ENCODE data around the gene TMEM240.
"Not testable (repeated sequence)": the region's sequence is repeated elsewhere in the genome, so short reads cannot be mapped to it uniquely, and the experiment has no call there.

TMEM240 gene

GRCh38 chr1:1539310-1540089, 924 bp downstream of the TMEM240 start:
- no peak for DNase-seq

GRCh38 chr1:1538989-1539309, 1.5 kb downstream of the TMEM240 start:
- no peak for DNase-seq

- no peak for DNase-seq
Measured at GRCh38 chr1:1538334-1538733, 2.1 kb downstream of the TMEM240 start.

- DNase-seq, result no peak
Measured at GRCh38 chr1:1537626-1538250, 2.7 kb downstream of the TMEM240 start.

- no peak for DNase-seq
Measured at GRCh38 chr1:1536938-1537546, 3.4 kb downstream of the TMEM240 start.

GRCh38 chr1:1536019-1536937, 4.1 kb downstream of the TMEM240 start:
- DNase-seq, result no peak

GRCh38 chr1:1535201-1536018, 5.0 kb downstream of the TMEM240 start:
- no peak for DNase-seq

GRCh38 chr1:1534401-1535154, 5.8 kb downstream of the TMEM240 start:
- no peak for DNase-seq

GRCh38 chr1:1533894-1534291, 6.5 kb downstream of the TMEM240 start:
- DNase-seq, result not testable (repeated sequence)

GRCh38 chr1:1533176-1533893, 7.1 kb downstream of the TMEM240 start:
- DNase-seq, result not testable (repeated sequence)

GRCh38 chr1:1531947-1532346, 8.5 kb downstream of the TMEM240 start:
- DNase-seq, result no peak

GRCh38 chr1:1529936-1530335, 10.5 kb downstream of the TMEM240 start:
- no peak for DNase-seq

GRCh38 chr1:1529321-1529720, 11.1 kb downstream of the TMEM240 start:
- DNase-seq, result no peak

- DNase-seq, result no peak
Measured at GRCh38 chr1:1528301-1529267, 11.8 kb downstream of the TMEM240 start.

GRCh38 chr1:1527092-1527816, 13.2 kb downstream of the TMEM240 start:
- no peak for DNase-seq

GRCh38 chr1:1526476-1526875, 13.9 kb downstream of the TMEM240 start:
- DNase-seq, result not testable (repeated sequence)

- not testable (repeated sequence) for DNase-seq
Measured at GRCh38 chr1:1524750-1525383, 15.6 kb downstream of the TMEM240 start.

- DNase-seq, result not testable (repeated sequence)
Measured at GRCh38 chr1:1523651-1524050, 16.8 kb downstream of the TMEM240 start.
